NCI-H748 treated with DMSO at 0.1 percent for 48 hours (cell line): ENCODE measurements around the gene MTOR.

ENCODE experiments used
- DNase-seq: peaks from one replicate; lab custom pipeline; 2025; lab: John Stamatoyannopoulos, UW

Gene MTOR

GRCh38 chr1:11216074-11216473, 46.3 kb downstream of the MTOR start:
- DNase-seq: no peak

GRCh38 chr1:11215381-11216005, 46.9 kb downstream of the MTOR start:
- DNase-seq: no peak

DNA sequence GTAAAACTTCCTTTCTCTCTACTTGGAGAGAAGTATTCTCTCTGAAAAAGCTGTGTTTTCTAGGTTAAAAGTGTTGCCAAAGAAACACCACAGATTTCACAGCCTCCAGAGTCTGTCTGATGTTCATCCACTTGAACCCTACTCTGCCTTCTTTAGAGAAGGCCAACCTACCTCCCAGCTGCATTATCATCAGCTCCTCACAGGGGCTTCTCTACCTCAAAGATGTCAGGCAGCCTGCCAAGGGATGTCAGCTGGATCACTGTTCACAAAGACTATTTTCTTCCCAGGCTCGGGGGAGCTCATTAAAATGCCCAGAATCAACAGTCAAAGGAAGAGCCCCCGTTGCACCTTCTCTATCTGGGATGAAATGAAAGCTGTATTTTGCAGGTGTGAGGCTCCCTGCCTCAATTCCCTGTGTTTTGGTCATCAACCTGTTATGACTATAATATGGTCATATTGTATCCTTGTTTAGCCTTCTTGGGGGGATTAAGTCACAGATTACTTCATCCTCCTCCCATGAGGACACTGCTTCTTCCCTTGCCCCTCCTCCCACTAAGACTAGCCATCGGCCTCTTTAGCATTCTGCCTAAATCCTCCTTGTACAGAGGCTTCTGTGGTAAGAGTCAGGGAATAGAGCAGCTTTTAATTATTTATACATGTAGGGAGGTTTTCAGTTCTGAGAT, 47.5 kb downstream of the MTOR start:
- DNase-seq: no peak

- DNase-seq: no peak
These were observed 50.3 kb downstream of the MTOR start for GRCh38 chr1:11211925-11212587.

DNA sequence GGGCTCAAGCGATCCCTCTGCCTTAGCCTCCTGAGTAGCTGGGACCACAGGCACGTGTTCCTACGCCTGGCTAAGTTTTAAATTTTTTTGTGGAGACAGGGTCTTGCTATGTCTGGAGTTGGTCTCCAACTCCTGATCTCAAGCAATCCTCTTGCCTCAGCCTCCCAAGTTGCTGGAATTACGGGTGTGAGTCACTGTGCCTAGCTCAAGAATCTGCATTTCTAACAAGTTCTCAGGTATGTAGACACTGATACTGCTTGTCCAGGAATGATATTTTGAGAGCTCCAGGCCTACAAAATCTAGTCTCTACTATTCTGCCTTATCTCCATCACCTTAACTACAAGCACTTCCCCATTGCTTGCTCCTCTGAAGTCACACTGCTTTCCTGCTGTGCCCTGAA, 50.9 kb downstream of the MTOR start:
- DNase-seq: no peak

DNA sequence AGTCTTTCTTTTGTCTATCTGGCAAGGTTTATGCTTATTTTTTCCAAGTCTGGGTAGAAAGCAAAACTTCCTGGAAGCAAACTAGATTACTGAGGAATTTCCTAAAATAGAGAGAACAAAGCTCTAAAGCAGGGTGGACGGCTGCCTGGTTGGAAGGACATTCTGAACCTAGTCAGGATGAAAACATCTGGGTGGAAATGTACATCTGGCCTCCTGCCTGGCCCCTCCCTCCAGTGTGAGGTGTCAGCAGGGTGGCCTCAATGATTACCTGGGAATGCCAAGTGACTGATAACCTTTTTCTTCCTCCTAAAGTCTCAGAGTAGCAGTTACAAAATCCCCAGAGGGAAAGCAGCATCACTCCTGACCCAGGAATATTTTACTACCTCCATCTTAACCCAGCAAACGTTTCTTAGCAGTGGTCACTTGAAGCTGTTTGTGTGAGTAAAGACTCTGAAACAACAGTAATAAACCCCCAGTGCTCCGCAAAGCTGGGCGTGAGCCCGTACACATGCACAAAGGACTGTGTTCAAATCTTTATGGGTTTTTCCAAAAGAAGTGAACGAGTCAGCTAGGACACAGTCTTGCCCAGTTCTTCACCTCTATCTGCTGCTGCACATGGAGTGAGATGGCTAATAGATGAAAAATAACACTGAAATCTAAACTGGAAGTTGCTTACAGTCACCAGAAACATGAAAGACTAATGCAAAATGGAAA, 54.3 kb downstream of the MTOR start:
- no peak for DNase-seq

DNA sequence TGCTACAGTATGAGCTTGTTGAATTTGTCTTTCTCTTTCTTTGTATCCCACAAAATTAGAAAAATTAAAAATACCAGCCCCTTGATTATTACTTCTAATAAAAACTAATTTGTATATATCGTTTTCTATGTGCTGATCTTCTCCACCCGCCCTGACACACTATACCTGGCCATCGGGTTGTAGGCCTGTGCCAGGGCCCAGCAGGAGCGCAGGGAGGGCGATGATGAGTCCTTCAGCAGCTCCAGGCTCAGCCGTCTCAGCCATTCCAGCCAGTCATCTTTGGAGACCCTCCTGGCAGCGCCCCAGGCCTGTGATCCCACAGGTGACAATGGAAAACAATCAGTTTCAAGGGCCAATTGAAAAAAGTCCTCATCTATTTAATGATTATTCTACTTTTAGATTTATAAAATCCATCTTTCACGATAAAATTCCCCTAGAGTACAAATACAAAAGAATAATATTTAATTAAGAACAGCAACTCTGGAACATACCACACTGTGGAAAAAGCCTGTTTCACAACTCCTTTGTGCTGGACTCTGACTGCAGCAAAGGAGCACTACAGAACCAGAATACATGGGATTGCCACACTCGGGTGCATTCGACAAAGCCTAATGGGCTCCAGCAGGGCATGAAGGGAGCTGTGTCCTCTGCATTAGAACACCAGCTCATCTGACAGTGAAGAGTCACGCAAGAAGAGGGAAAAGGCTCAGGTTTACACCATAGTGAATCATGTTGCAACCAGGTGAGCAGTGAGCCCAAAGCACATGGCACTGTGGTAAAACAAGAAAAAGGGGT, 57.8 kb downstream of the MTOR start:
- no peak for DNase-seq

DNA sequence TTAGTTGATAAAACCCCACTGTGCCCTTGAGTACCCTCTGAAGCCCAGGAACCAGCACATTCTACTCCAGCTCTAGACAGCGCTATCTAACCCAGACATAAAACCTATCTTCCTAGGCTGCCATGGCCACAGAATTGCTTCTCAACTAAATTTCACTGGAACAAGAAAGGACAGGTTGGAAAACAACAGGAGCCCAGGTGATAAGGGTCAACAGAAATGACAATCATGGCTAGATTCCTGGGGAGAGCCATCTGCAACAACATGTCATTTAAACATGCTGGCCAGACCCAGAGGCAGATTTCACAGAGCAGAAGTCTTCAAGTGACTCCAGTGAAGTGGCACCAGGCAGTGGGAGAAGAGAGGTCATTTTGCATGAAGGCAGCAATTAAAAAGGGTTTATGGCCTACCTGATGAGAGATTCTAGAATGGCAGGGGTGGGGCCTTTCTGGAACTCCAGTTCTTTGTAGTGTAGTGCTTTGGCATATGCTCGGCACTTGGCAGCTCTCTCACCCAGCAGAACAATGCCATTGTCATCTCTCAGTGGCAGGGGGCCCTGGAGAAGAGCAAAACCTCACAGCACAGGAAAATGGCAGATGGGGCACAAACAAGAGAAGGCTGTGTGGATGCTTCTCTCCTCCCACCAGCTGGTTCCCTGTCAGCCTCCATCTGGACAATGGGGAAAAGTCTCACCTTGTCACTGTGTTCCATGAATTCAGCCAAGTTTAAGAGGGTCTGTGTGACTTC, 63.3 kb downstream of the MTOR start:
- DNase-seq: peak; percentile 41

DNA sequence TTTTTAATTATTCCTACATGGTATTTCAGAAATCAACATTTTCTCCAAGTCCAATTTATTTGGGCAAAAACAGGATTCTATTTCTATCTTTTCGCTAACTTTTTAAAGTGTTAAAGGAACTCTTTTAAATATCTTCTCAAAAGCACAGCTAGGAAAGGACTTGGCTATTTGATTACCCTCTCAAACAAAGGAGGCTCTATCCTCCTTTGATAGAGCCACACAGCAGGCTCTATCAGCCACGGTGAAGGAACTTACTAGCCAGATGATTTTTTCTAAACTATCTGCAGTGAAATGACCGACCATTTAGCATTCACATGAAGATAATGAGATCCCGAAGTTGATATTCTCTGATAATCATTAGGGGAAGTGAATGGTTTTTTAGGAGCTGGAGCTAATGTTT, 64.1 kb downstream of the MTOR start:
- no peak for DNase-seq

DNA sequence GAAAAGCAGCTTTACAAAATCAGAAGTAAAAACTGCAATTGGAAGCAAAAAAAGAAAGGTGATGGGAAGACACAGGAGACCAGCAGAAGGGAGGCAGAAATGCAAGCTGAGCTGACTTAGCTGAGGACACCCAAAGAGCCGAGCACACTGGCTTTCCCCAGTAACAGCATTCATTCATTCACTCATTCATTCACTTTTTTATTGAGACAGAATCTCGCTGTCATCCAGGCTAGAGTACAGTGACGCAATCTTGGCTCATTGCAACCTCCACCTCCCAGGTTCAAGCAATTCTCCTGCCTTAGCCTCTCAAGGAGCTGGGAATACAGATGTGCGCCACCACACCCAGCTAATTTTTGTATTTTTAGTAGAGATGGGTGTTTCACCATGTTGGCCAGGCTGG, 65.0 kb downstream of the MTOR start:
- no peak for DNase-seq

DNA sequence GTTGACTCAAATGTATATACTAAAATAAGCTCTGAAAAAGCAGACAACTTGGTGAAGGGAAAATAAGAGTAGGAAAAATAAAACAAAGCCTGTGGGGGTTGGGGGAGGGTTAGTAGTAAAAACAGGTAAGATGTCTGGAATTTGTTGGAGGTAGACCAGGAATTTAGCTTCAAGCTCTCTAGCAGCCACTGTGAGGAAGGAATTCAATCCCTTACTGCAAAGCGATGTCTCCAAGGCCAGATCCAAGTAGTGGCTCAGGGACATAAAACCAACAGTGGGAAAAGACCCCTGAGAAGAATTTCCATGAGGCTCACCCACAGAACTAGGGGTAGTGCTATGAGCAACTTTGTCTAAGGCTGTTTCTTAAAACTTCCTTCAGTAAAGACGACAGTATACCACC, 65.4 kb downstream of the MTOR start:
- no peak for DNase-seq

GRCh38 chr1:11194407-11195176, 67.8 kb downstream of the MTOR start:
- no peak for DNase-seq

- no peak for DNase-seq
These were observed 69.0 kb downstream of the MTOR start for GRCh38 chr1:11193376-11193775.

- DNase-seq: no peak
These were observed 73.4 kb downstream of the MTOR start, which contains the start of gene ANGPTL7 for GRCh38 chr1:11188858-11189451. TSS of gene ANGPTL7 (plus strand) at chr1:11189355. CDS start at chr1:11189580, 225 bp downstream.

DNA sequence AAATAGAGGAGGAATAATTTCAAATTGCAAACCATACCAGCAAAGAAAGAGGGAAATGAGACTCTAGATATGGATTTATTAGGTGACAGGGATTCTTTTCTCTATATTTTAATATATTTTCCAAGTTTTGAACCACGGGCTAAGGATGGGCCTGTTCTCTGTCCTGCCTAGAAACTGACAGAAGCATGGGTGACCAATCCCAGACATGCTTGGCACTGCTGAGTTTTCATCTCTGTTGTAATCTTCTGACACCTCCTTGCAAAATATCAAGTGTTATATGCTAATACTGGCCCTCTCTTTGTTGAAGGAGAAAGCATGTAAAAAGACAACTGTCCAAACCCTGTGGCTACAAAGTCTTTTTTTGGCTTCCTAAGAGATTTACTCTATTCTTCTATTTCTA, 74.0 kb downstream of the MTOR start:
- DNase-seq: no peak

- no peak for DNase-seq
These were observed 74.4 kb downstream of the MTOR start for GRCh38 chr1:11187931-11188330.

DNA sequence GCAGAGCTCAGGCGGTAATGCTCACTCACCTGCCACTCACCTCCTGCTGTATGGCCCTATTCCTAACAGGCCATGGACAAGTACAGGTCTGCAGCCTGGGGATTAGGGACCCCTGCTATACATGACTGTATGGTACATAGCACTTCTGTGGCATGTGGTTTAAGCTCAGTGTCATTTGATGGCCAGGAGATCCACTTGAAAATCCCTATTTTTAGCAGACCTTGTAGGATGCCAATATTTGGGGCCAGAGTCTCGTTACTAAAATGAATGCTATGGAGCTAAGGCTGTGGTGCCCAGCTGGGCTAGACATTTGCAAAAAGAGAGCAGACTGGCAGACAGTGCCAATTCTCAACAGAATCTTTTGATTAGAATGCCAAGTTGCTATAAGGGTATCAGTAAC, 74.9 kb downstream of the MTOR start:
- DNase-seq: no peak

- DNase-seq: no peak
These were observed 75.4 kb downstream of the MTOR start for GRCh38 chr1:11187000-11187399.

DNA sequence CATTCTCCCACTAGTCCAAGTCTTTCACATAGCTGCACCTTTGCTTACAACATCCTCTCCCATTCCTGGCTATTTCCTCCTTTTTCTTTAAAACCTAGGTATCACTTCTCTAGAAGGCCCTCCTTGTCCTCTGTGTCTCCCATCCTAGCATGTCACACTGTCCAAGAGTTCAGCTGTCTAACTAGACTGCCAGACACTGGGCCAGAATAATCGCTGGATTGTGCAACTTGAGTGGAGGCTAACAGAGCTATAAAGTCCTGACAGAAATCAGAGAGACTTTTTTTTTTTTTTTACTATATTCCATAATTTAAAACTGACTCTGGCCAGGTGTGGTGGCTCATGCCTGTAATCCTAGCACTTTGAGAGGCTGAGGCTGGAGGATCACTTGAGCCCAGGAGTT, 77.4 kb downstream of the MTOR start:
- no peak for DNase-seq

GRCh38 chr1:11182884-11183283, 79.5 kb downstream of the MTOR start:
- DNase-seq: no peak
